Measurements from ENCODE around the gene ARHGAP8. TPM values are rescaled to one million over a fixed set of nuclear protein-coding genes. Genes with fewer than 3 reads are reported as not detected.

ARHGAP8 gene
- total RNA-seq, 1 donor from 2014 or later, result 0.25 TPM

- Mint-ChIP-seq H3K9me3 (ENCODE audit: low read depth) (peaks cover 12% of the 10 kb centered on the region), H3K27ac (ENCODE audit: unreplicated experiment) (no peak overlapping the region), H3K4me3 (ENCODE audit: unreplicated experiment) (no peak overlapping the region), H3K27me3 (ENCODE audit: low read depth) (no peaks in the 10 kb centered on the region), H3K36me3 (ENCODE audit: low read depth) (peaks cover 7% of the 10 kb centered on the region), H3K4me1 (ENCODE audit: low read depth) (no peaks in the 10 kb centered on the region)
- no peak for DNase-seq (ENCODE audit: low spot score)
- no peak for TF ChIP-seq CTCF (IDR thresholded peaks at IDR 0.05)
Observed at GRCh38 chr22:44907765-44908737, 155.7 kb downstream of the ARHGAP8 start.

- Mint-ChIP-seq H3K9me3 (ENCODE audit: low read depth) (peaks cover 11% of the 10 kb centered on the region), H3K4me3 (ENCODE audit: unreplicated experiment) (no peak overlapping the region), H3K27me3 (ENCODE audit: low read depth) (no peaks in the 10 kb centered on the region), H3K4me1 (ENCODE audit: low read depth) (no peaks in the 10 kb centered on the region), H3K36me3 (ENCODE audit: low read depth) (peaks cover 7% of the 10 kb centered on the region), H3K27ac (ENCODE audit: unreplicated experiment) (no peak overlapping the region)
- DNase-seq (ENCODE audit: low spot score), result no peak
- no peak for TF ChIP-seq CTCF (IDR thresholded peaks at IDR 0.05)
Observed at GRCh38 chr22:44909241-44909640, 156.9 kb downstream of the ARHGAP8 start.

Other genes with a start within 250 kb of the ARHGAP8 start
- 10.6 to 17.2 TPM (median 15.1 TPM) in 3 replicates for gene PRR5, start 50.4 kb upstream of the ARHGAP8 start, total RNA-seq

Data from chondrocyte (in vitro differentiated cells).